Ramos (cell line): ENCODE data around the gene TRIM59.
"Not testable (repeated sequence)": the region's sequence is repeated elsewhere in the genome, so short reads cannot be mapped to it uniquely, and the experiment has no call there.

Source experiments
- in situ Hi-C: fragments of 300-500 bp; cut with MboI; formaldehyde crosslinking; loops from one replicate; pipeline ENCODE4 v1.14.3; 2022; ENCODE audit warnings: low sequenced_read_pairs; ENCODE audit not compliant: unreplicated experiment

The TRIM59 gene

GRCh38 chr3:160460033-160460432 is 10.4 kb upstream of the TRIM59 start:
- in situ Hi-C loops, result no loop called here

GRCh38 chr3:160459450-160459970 is 9.9 kb upstream of the TRIM59 start:
- in situ Hi-C loops, result no loop called here

GRCh38 chr3:160458151-160458550 is 8.6 kb upstream of the TRIM59 start:
- in situ Hi-C loops, result no loop called here

GRCh38 chr3:160455846-160456245 is 6.3 kb upstream of the TRIM59 start:
- in situ Hi-C loops, result no loop called here

GRCh38 chr3:160454995-160455394 is 5.4 kb upstream of the TRIM59 start:
- in situ Hi-C loops, result no loop called here

GRCh38 chr3:160452251-160452650 is 2.7 kb upstream of the TRIM59 start:
- in situ Hi-C loops, result not testable (repeated sequence)

- in situ Hi-C loops, result no loop called here
Measured at GRCh38 chr3:160451602-160452001, 2.0 kb upstream of the TRIM59 start.

- in situ Hi-C loops, result no loop called here
Measured at GRCh38 chr3:160450846-160451245, 1.3 kb upstream of the TRIM59 start.

GRCh38 chr3:160448845-160449635 is 546 bp downstream of the TRIM59 start:
- in situ Hi-C loops, result no loop called here

- in situ Hi-C loops, result no loop called here
Measured at GRCh38 chr3:160447544-160447943, 2.0 kb downstream of the TRIM59 start.

- in situ Hi-C loops, result no loop called here
Measured at GRCh38 chr3:160446522-160447056, 3.0 kb downstream of the TRIM59 start.

- in situ Hi-C loops, result no loop called here
Measured at GRCh38 chr3:160445854-160446253, 3.7 kb downstream of the TRIM59 start.

GRCh38 chr3:160444411-160444810 is 5.2 kb downstream of the TRIM59 start:
- in situ Hi-C loops, result no loop called here

- in situ Hi-C loops, result no loop called here
Measured at GRCh38 chr3:160440687-160441086, 8.9 kb downstream of the TRIM59 start.

- in situ Hi-C loops, result no loop called here
Measured at GRCh38 chr3:160437083-160437455, 12.5 kb downstream of the TRIM59 start.

- in situ Hi-C loops, result no loop called here
Measured at GRCh38 chr3:160435747-160436146, 13.8 kb downstream of the TRIM59 start.

GRCh38 chr3:160435095-160435494 is 14.5 kb downstream of the TRIM59 start:
- in situ Hi-C loops, result no loop called here

- in situ Hi-C loops, result no loop called here
Measured at GRCh38 chr3:160434071-160434470, 15.5 kb downstream of the TRIM59 start.

GRCh38 chr3:160427832-160428424 is 21.7 kb downstream of the TRIM59 start:
- in situ Hi-C loops, result no loop called here

GRCh38 chr3:160417311-160417710 is 32.3 kb downstream of the TRIM59 start:
- in situ Hi-C loops, result no loop called here

GRCh38 chr3:160413613-160414248 is 35.9 kb downstream of the TRIM59 start:
- in situ Hi-C loops, result no loop called here
